Measurements from ENCODE around the gene GNRHR. TPM values are rescaled to one million over a fixed set of nuclear protein-coding genes. Genes with fewer than 3 reads are reported as not detected.

The GNRHR gene
- total RNA-seq, 2 experiments from 2014 or later: not detected

GRCh38 chr4:67719953-67720617 lies 34.1 kb downstream of the GNRHR start:
- Histone ChIP-seq H3K4me3 (ENCODE audit: low read depth, low read length, poor library complexity, severe bottlenecking) (no peak overlapping the region), H4K20me1 (ENCODE audit: insufficient read depth, low read length) (no peaks in the 10 kb centered on the region), H3K79me2 (ENCODE audit: insufficient read depth, low read depth, low read length) (no peaks in the 10 kb centered on the region), H3K9me3 (ENCODE audit: low read length) (no peaks in the 10 kb centered on the region), H3K36me3 (ENCODE audit: insufficient read depth, low read length) (peaks cover 16% of the 10 kb centered on the region), H3K27ac (ENCODE audit: low read depth, low read length, poor library complexity, severe bottlenecking) (no peak overlapping the region), H3K9me2 (ENCODE audit: insufficient read depth, low read length) (no peaks in the 10 kb centered on the region), H3K4me2 (ENCODE audit: low read length) (no peak overlapping the region), H3K4me1 (ENCODE audit: insufficient read depth, low read length, poor library complexity, severe bottlenecking) (no peaks in the 10 kb centered on the region), H2AFZ (ENCODE audit: low read length) (no peak overlapping the region)
- ChIA-PET POLR2A (interaction anchor here (0.8 to 1.7 kb wide), 2 partner anchors 9 to 15 kb away, joined by 3 read pairs; no protein-coding TSS in a partner anchor), CTCF (ENCODE audit: unreplicated experiment) (interaction anchor here (0.5 kb wide), 1 partner anchor 216 kb away, joined by 4 read pairs; no protein-coding TSS in a partner anchor)
- BruUV-seq (replicated peaks): no TSS peak
- TF ChIP-seq EZH2phosphoT487 (IDR thresholded peaks at IDR 0.05; ENCODE audit: borderline replicate concordance, low read depth, low read length): no peak
- no peak for TF ChIP-seq CTCF (conservative IDR thresholded peaks at IDR 0.05; ENCODE audit: low read length)
- no peak for DNase-seq (ENCODE audit: low spot score)
- intact Hi-C loops (cut with micrococcal nuclease; ENCODE audit: unreplicated experiment): no loop called here

GRCh38 chr4:67718848-67719247 lies 35.3 kb downstream of the GNRHR start:
- intact Hi-C loops (cut with micrococcal nuclease; ENCODE audit: unreplicated experiment): no loop called here
- Histone ChIP-seq H3K27ac (ENCODE audit: low read depth, low read length, poor library complexity, severe bottlenecking) (no peak overlapping the region), H3K4me3 (ENCODE audit: low read depth, low read length, poor library complexity, severe bottlenecking) (no peak overlapping the region), H3K79me2 (ENCODE audit: insufficient read depth, low read depth, low read length) (no peaks in the 10 kb centered on the region), H2AFZ (ENCODE audit: low read length) (no peak overlapping the region), H3K9me2 (ENCODE audit: insufficient read depth, low read length) (no peaks in the 10 kb centered on the region), H4K20me1 (ENCODE audit: insufficient read depth, low read length) (no peaks in the 10 kb centered on the region), H3K36me3 (ENCODE audit: insufficient read depth, low read length) (peaks cover 16% of the 10 kb centered on the region), H3K4me2 (ENCODE audit: low read length) (no peak overlapping the region), H3K9me3 (ENCODE audit: low read length) (no peaks in the 10 kb centered on the region), H3K4me1 (ENCODE audit: insufficient read depth, low read length, poor library complexity, severe bottlenecking) (no peaks in the 10 kb centered on the region)
- ChIA-PET CTCF (ENCODE audit: unreplicated experiment) (no interaction called here), POLR2A (interaction anchor here (0.7 kb wide), 2 partner anchors 183 to 1912 kb away, joined by 3 read pairs; no protein-coding TSS in a partner anchor)
- BruUV-seq (replicated peaks): no TSS peak
- no peak for DNase-seq (ENCODE audit: low spot score)
- TF ChIP-seq CTCF (conservative IDR thresholded peaks at IDR 0.05; ENCODE audit: low read length) (no peak), EZH2phosphoT487 (IDR thresholded peaks at IDR 0.05; ENCODE audit: borderline replicate concordance, low read depth, low read length) (no peak)

GRCh38 chr4:67717586-67717985 lies 36.6 kb downstream of the GNRHR start:
- no peaks in the 10 kb centered on the region for H3K9me3 ChIP-seq (ENCODE audit: low read length)
- no peaks in the 10 kb centered on the region for H3K9me2 ChIP-seq (ENCODE audit: insufficient read depth, low read length)
- TF ChIP-seq CTCF (conservative IDR thresholded peaks at IDR 0.05; ENCODE audit: low read length) (no peak), EZH2phosphoT487 (IDR thresholded peaks at IDR 0.05; ENCODE audit: borderline replicate concordance, low read depth, low read length) (no peak)
- H3K4me1 ChIP-seq (ENCODE audit: insufficient read depth, low read length, poor library complexity, severe bottlenecking): no peaks in the 10 kb centered on the region
- H3K4me2 ChIP-seq (ENCODE audit: low read length): no peak overlapping the region
- no peak overlapping the region for H3K4me3 ChIP-seq (ENCODE audit: low read depth, low read length, poor library complexity, severe bottlenecking)
- H3K27ac ChIP-seq (ENCODE audit: low read depth, low read length, poor library complexity, severe bottlenecking): no peak overlapping the region
- H3K79me2 ChIP-seq (ENCODE audit: insufficient read depth, low read depth, low read length): no peaks in the 10 kb centered on the region
- intact Hi-C loops (cut with micrococcal nuclease; ENCODE audit: unreplicated experiment): no loop called here
- DNase-seq (ENCODE audit: low spot score): no peak
- H2AFZ ChIP-seq (ENCODE audit: low read length): no peak overlapping the region
- ChIA-PET POLR2A (interaction anchor here (0.9 kb wide), 1 partner anchor 10 kb away, joined by 4 read pairs; no protein-coding TSS in a partner anchor), CTCF (ENCODE audit: unreplicated experiment) (no interaction called here)
- no peaks in the 10 kb centered on the region for H4K20me1 ChIP-seq (ENCODE audit: insufficient read depth, low read length)
- no TSS peak for BruUV-seq (replicated peaks)
- H3K36me3 ChIP-seq (ENCODE audit: insufficient read depth, low read length): peaks cover 16% of the 10 kb centered on the region

All from OCI-LY7 (cell line).